Measurements from ENCODE around the gene OR52D1.
A peak's percentile ranks its signal among the peaks of the same experiment; 100 is the strongest.

OR52D1 gene

GRCh38 chr11:5488385-5488784 lies at the start of gene OR52D1:
Gene OR52D1 (plus strand): TSS chr11:5488685. CDS start chr11:5488707, 22 bp downstream.
- DNase-seq (ENCODE audit: low spot score): no peak

GRCh38 chr11:5441414-5441813 lies 47.1 kb upstream of the OR52D1 start, which contains the start of gene OR51I1:
Gene OR51I1 (minus strand): TSS chr11:5441514. CDS start chr11:5441514, 0 bp downstream.
- no peak for DNase-seq (ENCODE audit: low spot score)

GRCh38 chr11:5443835-5444393 lies 44.6 kb upstream of the OR52D1 start:
- no peak for DNase-seq (ENCODE audit: low spot score)

GRCh38 chr11:5449023-5449422 lies 39.5 kb upstream of the OR52D1 start, which contains the start of gene OR51I2:
Gene OR51I2 (plus strand): TSS chr11:5449323. CDS start chr11:5453489, 4,166 bp downstream.
- DNase-seq (ENCODE audit: low spot score): no peak

- DNase-seq (ENCODE audit: low spot score): no peak
Observed at GRCh38 chr11:5449432-5449831, 39.1 kb upstream of the OR52D1 start.

GRCh38 chr11:5460983-5461621 lies 27.4 kb upstream of the OR52D1 start:
- no peak for DNase-seq (ENCODE audit: low spot score)

GRCh38 chr11:5467527-5467926 lies 21.0 kb upstream of the OR52D1 start:
- DNase-seq (ENCODE audit: low spot score): no peak

GRCh38 chr11:5473921-5474320 lies 14.6 kb upstream of the OR52D1 start:
- DNase-seq (ENCODE audit: low spot score): no peak

GRCh38 chr11:5476186-5476819 lies 12.2 kb upstream of the OR52D1 start:
- peak; percentile 49 for DNase-seq (ENCODE audit: low spot score)

- DNase-seq (ENCODE audit: low spot score): no peak
Observed at GRCh38 chr11:5486003-5486402, 2.5 kb upstream of the OR52D1 start.

- no peak for DNase-seq (ENCODE audit: low spot score)
Observed at GRCh38 chr11:5486421-5486820, 2.1 kb upstream of the OR52D1 start.

- DNase-seq (ENCODE audit: low spot score): no peak
Observed at GRCh38 chr11:5488798-5489399, 414 bp downstream of the OR52D1 start.

GRCh38 chr11:5489576-5490357 lies 1.3 kb downstream of the OR52D1 start:
- DNase-seq (ENCODE audit: low spot score): no peak

GRCh38 chr11:5499671-5500070 lies 11.2 kb downstream of the OR52D1 start:
- DNase-seq (ENCODE audit: low spot score): no peak

GRCh38 chr11:5500393-5500801 lies 11.9 kb downstream of the OR52D1 start:
- DNase-seq (ENCODE audit: low spot score): no peak

GRCh38 chr11:5504403-5504921 lies 16.0 kb downstream of the OR52D1 start:
- no peak for DNase-seq (ENCODE audit: low spot score)

GRCh38 chr11:5505363-5506048 lies 17.0 kb downstream of the OR52D1 start:
- DNase-seq (ENCODE audit: low spot score): no peak

- DNase-seq (ENCODE audit: low spot score): no peak
Observed at GRCh38 chr11:5507177-5507932, 18.9 kb downstream of the OR52D1 start.

GRCh38 chr11:5507933-5508305 lies 19.4 kb downstream of the OR52D1 start:
- no peak for DNase-seq (ENCODE audit: low spot score)

GRCh38 chr11:5508605-5509004 lies 20.1 kb downstream of the OR52D1 start:
- DNase-seq (ENCODE audit: low spot score): no peak

- DNase-seq (ENCODE audit: low spot score): no peak
Observed at GRCh38 chr11:5509803-5510202, 21.3 kb downstream of the OR52D1 start, which contains the start of gene UBQLN3. Gene UBQLN3 (minus strand): TSS chr11:5509957. CDS start chr11:5509558, 399 bp downstream.

Data from hepatic stellate cell (primary cell).